CD4-positive, alpha-beta T cell treated with Interleukin-21 for 1 hour (primary cell): ENCODE data around the gene SLC4A1AP.
"Not testable (repeated sequence)": the region's sequence is repeated elsewhere in the genome, so short reads cannot be mapped to it uniquely, and the experiment has no call there.

ENCODE experiments used
- DNase-seq: peaks from one replicate; pipeline ENCODE4 v3.0.0-alpha.2; 2020

The SLC4A1AP gene, protein sequence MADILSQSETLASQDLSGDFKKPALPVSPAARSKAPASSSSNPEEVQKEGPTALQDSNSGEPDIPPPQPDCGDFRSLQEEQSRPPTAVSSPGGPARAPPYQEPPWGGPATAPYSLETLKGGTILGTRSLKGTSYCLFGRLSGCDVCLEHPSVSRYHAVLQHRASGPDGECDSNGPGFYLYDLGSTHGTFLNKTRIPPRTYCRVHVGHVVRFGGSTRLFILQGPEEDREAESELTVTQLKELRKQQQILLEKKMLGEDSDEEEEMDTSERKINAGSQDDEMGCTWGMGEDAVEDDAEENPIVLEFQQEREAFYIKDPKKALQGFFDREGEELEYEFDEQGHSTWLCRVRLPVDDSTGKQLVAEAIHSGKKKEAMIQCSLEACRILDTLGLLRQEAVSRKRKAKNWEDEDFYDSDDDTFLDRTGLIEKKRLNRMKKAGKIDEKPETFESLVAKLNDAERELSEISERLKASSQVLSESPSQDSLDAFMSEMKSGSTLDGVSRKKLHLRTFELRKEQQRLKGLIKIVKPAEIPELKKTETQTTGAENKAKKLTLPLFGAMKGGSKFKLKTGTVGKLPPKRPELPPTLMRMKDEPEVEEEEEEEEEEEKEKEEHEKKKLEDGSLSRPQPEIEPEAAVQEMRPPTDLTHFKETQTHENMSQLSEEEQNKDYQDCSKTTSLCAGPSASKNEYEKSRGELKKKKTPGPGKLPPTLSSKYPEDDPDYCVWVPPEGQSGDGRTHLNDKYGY

DNA sequence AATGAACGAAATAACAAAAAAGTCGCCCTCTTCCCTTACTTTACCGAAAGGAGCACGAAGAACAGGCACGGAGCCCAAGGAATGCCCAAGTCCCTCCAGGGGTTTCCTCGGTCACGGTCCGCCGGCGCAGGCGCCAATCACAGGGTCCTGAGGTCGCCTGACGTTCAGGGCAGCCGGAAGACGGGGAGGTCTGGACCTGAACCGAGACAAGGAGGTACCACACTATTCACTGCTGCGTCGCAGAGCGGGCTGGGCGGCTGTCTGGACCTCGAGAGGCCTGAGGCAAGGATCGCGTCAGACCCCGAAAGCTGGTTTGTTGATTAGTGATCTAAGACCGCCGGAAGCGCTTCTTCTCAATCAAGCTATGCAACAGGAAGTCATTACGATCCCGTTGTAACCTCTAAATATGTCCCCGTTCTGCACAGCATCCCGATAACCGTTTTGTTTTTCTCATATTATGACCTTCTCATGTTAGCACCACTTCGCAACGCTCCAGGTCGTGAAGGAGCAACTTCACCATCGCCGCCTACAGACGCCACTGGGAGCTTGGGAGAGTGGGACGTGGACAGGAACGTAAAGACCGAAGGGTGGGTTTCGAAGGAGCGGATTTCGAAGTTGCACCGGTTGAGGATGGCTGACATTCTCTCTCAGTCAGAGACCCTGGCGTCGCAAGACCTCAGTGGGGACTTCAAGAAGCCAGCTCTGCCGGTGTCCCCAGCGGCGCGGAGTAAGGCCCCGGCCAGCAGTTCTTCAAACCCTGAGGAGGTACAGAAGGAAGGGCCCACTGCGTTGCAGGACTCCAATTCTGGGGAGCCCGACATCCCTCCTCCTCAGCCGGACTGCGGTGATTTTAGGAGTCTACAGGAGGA, at the start of gene SLC4A1AP, which contains the start of gene SUPT7L:
Gene SLC4A1AP, plus strand, starts transcription at position 605 of the 869 bp plus-strand sequence. Its CDS starts 26 bp downstream, at position 631.
Gene SUPT7L, minus strand, starts transcription at position 330 of the 869 bp plus-strand sequence. CDS start 1,422 bp downstream, outside the sequence.
- DNase-seq = peak; percentile 83

DNA sequence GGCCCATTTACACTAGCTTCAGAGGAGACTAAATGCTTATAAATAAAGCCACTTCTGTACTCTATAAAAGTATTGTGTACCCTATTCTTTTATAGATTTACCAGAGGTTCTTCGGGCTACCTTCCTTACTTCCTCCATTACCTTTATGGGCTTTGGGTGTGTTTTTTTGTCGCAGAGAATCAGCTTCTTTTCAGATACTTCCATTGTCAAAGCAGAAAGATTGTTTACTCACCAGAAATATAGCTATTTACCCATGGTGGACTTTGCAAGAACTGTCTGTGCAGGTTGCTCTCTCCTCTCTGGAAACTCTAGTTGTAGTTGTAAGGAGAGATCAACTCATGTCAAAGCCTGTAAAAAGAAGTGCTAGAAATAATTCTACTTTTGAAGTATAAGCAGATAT, 49.7 kb upstream of the SLC4A1AP start:
- no peak for DNase-seq

DNA sequence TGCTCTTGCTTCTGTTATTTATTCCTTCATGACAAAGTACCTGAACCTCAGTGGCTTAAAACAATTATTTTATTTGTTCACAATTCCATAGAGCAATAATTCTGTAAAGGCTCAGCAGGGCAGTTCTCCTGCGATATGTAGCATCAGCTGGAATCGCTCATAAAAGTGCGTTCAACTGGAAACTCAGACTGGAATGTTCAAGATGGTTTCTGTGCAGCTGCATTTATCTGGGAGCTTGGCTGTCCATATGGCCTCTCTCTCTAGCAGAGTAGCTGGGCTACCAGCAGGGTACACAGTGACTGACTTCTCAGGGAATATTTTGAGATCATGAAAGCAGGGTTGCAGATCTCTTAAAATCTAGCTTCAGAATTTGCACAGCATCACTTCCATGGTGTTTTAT, 48.4 kb upstream of the SLC4A1AP start:
- DNase-seq = no peak

DNA sequence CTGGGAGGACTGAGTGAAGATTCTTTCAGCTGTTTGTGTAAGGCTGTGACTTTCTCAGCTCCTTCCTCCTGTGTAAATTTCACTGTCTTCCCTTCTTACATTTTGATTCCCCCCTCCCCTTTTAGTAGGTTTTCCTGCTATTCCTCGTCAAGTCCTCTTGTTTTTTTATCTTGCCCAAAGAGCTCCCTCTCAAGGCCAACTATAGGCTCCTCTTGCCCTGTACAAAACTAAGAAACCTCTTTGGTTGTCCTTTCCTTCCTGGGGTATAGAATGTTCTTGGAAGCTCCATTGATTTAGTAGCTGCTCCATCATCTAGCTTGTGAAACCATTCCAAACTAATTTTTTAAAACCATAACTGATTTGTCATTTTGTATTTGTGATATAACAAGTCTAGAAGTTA, 42.2 kb upstream of the SLC4A1AP start:
- DNase-seq = no peak

DNA sequence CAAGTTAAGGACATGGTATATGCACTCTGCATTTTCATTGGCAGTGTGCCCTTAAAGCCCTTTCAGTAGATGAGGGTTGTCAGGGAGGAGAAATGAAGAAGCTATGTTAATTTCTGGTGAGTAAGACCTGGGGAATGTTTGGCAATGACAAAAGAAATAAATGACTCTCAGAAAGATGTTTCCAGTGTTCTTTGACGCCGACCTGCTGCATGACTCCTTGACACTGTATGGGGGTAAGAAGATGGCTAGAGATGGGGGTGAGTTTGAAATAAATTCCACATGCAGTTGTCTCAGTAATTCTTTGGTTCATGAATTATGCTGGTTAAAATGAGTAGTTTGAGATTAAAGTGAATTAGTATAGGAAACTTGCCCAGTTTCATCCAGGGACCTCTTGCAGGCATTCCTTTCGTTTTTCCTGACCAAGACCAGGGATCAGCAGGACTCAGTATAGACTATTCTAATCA, 40.7 kb upstream of the SLC4A1AP start:
- DNase-seq = no peak

DNA sequence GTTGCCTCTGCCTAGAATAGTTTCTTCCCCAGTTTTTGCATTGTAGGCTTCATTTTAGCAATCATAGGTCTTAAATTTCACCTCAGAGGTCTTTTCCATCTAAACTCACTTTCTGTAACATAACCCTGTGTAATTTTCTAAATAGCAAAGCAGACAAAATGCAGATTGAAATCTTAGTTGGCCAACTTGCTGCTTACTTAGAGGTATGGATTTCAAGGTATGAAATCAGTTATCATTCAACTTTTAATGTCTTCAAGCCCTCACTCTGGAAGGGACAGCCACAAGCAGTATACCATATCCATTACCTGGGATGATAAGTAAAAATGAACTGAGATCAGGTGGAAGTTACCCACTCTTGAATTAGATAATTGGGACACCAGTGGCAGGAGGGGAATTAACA, 38.7 kb upstream of the SLC4A1AP start:
- DNase-seq = no peak

DNA sequence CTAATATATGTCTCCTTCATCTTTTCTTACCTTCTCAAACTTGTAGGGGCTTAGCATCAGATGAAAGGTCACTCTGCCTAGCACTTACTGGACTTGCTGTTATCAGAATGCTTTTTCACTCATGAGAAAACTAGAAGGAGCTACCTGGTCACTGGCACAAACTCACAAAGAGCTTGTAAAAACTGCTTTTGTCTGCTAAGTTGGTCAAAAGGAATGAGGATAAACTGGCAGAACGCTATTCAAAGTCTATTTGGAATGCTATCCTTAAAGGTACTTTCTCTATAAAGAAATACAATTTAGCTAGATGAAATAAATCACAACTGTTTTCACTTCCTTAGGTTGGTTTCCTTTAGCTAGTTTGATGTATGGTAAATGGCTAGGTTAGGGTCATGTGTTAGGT, 37.4 kb upstream of the SLC4A1AP start:
- DNase-seq = not testable (repeated sequence)

DNA sequence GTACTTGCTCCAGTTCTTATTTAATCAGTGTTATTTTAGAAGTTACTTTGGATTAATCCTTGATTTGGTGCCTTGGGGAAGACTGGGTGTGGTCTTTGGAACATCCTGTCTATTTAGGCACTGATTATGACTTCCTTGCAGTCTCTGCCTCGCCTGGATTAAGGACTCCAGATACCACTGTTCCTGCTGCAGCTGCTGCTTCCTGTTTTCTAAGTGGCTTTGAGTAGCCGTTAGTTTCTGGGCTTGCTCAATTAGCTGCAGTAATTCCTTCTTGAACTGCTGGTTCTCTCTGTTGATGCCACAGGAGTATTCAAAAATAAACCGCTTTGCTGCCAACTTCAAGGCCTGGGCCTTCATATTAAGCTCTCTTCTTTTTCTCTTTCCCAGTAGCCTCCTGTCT, 36.8 kb upstream of the SLC4A1AP start:
- not testable (repeated sequence) for DNase-seq

DNA sequence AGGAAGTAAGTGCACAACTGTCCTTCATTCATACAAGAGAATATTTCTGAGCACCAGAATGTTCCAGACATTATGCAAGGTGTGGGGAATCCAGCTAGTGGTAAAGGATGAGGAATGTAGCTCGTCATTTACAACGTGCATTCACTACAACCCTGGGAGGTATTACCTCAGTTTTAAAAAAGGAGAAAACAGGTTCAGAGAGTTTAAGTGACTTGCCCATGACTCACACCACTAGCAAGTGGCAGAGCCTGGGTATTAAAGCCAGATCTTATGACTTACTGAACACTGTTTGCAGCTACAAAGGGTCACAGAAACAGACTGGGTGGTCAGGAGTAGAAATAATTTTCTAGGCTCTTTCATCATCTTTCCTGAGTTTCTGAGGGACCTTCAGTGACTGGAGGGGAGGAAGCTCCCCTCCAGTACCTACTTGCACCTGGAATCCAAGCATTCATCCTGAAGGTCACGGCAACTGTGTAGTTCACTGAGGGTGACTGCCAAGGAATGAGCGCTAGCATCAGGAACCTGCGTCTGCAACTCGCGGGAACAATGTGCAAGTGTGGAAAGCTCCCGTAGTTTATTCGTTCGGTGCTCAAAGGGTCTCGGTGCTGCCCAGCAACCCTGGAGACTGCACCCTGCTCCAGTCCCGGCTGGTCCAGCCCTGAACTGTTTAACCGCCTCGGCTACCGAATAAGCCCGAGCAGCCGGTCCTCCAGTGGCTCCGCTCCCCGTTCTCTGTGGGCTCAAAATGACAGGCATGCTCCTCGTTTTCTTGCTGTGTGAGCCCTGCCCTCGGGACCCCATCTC, 35.5 kb upstream of the SLC4A1AP start:
- no peak for DNase-seq

DNA sequence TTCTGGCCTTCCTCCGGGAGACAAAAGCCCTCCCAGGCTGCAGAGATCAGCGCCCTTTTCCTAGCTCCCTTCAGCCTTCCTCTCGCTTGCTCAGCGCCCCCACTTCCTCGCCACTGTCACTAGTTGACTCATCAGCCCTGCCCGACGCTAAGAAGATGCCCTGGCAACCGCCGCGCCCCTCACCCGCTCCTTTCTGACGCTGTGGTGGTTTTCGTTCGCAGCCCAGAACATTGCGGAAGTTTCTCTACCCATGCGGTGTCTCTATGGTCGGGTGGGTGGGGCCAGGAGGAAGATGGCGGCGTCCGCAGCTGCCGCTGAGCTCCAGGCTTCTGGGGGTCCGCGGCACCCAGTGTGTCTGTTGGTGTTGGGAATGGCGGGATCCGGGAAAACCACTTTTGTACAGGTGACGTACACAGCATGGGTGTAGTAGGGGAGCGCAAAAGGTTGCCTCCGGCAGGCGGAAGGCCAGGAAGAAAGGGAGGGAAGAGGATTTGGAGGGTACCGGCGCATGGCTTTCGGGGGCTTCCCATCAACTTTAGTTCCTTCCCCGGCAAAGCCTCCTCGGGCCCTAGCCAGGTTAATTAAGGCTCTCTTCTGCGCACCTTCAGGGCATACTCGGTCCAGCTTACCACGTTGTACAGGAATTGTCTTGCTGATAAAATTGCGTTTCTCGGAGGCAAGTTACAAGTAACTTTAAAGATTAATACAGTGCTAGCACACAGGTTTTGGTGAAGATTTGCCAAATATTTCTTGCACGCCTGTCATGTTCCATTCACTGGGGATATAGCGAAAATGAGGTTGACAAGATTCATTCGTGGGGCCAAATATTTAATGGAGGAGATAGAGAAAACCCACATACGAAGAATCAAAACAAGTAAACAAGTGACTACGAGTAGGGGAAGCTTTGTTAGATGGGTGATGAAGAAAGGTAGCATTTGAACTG, 34.7 kb upstream of the SLC4A1AP start, which contains the start of the genes CCDC121 and GPN1:
Gene CCDC121, minus strand, starts transcription at position 246 of the 943 bp plus-strand sequence. CDS start 1,213 bp downstream, outside the sequence.
Gene GPN1, plus strand, starts transcription at position 284 of the 943 bp plus-strand sequence. Its CDS starts 9 bp downstream, at position 293.
- peak; percentile 93 for DNase-seq

DNA sequence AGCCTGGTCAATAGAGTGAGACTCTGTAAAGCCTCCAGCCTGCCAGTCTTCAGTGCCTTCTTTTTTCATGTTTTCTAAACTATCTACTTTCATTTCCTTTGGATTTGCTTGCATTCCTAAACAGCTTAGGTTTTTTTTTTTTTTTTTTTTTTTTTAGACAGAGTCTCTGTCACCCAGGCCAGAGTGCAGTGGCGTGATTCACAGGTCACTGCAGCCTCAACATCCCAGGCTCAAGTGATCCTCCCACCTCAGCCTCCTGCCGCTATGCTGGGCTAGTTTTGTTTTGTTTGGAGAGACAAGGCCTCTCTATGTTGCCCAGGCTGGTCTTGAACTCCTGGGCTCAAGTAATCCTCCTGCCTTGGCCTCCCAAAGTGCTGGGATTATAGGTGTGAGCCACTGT, 33.4 kb upstream of the SLC4A1AP start:
- not testable (repeated sequence) for DNase-seq

DNA sequence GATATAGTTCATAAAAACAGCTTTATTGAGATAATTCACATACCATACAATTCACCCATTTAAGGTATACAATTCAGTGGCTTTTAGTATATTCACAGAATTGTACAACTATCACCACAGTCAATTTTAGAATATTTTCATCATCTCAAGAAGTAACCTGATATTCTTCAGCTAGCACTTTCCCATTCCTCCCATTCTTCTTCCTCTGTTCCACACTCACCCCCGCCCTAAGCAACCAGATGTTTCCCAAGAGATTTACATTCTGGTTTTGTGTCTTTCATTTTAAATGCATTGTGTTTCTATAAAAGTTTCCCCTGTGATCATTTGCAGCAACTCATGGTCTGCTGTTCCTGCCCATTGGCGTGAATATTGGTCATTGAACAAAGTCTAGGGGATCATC, 29.4 kb upstream of the SLC4A1AP start:
- no peak for DNase-seq

DNA sequence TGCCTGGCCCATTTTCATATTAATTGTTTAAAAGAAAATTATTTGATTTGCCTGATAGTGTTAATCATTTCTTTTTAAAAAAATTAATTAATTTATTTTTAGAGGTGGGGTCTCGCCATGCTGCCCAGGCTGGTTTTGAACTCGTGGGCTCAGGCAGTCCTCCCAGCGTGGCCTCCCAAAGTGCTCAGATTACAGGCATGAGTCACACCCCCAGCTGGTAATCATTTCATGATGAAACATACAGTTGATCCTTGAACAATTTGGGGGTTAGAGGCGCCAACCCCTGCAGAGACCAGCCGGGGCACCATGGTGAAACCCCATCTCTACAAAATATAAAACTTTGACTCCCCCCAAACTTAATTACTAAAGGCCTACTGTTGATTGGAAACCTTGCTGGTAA, 26.9 kb upstream of the SLC4A1AP start:
- DNase-seq = no peak

DNA sequence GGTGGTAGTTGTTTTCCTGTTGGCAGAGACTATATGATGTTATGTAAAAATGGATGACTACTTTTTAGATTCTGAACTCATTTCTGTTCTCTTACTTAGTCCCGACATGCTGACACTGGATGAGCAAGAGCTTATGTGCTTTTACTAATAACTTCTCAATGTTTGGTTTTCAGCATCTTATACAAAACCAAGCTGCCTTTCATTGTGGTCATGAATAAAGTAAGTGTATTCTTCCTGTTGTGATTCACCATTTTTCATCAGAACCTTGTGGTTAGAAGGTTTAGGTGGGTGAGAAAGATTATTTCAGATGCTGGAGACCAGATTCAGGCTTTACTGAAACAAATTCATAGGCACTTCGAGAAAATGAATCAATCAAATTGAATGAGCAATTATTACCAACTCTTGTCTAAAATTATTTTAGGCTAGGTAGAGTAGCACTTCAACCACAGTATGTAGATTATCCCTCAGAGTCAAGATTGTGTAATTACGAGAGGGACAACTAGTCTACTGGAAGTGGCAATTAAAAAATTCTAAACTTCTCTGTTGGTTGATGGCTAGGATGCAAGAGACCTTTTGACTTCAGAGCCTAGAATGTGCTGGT, 25.6 kb upstream of the SLC4A1AP start:
- peak; percentile 9 for DNase-seq

DNA sequence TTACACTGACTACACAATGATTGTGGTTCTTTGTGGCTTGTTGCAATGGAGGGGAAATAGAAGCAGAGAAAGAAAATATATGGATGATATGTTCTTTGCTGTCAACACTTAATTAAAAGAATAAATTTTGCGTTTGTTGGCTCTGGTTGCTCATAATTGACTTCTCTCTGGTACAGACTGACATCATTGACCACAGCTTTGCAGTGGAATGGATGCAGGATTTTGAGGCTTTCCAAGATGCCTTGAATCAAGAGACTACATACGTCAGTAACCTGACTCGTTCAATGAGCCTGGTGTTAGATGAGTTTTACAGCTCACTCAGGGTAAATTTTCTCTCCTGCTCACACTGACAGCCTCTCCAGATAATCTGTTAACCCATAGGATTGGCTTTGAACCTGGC, 25.0 kb upstream of the SLC4A1AP start:
- DNase-seq = no peak

DNA sequence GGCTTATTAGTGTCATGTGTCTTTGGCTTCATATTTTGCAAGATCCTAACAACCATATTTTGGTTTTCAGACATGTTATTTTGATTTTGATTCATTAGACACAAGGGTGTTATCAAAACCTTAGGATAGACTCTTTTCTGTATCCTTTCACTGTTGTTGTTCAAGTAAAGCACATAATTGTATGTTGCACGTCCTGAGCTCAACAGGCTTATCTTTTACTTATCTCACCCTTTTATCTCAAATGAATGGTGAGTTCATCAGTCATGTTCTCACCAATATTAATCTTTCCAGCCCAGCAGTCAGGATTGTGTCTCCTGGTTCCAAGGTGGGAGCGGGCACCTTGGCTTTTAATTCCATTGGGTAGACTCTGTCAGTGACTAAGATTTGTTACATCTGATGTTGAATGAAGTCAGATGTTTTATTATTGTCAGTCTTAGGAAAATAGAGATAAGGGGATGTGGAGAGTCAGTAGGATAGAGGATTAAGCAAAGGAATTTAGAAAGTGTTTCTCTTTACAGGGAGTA, 22.9 kb upstream of the SLC4A1AP start:
- no peak for DNase-seq

DNA sequence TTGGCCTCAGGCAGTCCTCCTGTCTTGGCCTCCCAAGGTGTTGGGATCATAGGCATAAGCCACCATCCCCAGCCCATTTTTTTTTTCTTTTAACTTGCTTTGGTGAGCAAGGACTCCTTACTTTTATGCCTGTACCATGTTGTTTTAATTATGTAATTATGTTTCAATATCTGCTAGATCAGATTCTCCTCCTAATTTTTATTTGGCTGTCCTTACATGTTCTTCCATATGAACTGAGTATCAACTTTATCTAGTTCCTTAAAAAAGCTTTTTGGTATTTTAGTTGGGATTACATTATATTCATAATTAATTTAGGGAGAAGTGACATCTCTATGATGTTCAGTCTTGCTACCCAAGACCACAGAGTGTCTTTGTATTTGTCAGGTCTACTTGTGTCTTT, 18.5 kb upstream of the SLC4A1AP start:
- no peak for DNase-seq

DNA sequence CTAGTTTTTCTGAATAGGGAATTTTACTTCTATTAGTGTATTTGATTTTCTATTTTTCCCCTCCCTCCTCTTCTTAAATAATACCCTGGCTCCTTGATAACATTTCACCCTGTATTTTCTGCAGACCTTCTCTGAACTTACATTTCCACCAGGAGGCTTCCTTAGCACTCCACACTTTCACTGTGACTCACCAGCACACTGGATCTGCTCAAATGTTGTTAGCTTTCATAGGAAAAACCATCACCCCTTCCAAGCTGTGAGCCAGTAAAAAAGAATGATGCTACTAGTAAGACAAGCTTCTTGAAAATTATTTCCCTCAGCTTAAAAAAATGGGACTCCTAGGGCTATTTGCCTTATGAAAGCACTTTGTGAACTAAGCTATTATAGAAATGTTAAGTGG, 16.4 kb upstream of the SLC4A1AP start:
- no peak for DNase-seq

DNA sequence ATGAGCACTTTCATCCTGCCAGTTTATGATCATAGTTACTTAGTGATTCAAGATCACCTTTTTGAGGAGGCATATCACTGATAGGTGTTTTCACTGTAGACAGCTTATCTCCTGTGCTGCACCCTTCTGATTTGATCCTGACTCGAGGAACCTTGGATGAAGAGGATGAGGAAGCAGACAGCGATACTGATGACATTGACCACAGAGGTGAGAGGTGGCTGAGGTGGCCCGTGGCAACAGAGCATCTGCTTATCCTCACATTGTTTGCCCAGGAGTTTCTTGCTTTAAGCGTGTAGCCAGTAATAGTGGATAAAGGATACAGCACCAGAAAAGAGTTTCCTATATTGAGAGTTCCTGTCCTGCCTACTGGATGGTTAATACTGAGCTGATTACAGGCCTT, 16.0 kb upstream of the SLC4A1AP start:
- DNase-seq = no peak

DNA sequence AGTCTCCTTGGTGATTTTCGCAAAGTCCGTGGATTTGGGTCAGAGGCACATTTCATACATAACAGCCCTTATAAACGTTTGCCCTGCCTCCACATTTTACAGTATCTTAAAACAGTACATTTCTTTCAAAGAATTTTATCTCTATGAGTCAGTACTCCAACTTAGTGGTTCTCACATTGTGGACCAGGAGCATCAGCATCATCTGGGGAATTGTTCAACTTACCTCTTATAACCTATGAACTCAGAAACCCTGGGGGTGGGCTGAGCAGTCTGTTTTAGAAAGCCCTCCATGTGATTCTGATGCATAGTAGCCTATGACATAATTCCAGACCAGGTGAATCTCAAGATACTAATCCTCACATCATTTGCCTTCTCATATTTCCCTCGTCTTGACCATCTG, 12.6 kb upstream of the SLC4A1AP start:
- no peak for DNase-seq
